OCI-LY7 (cell line): ENCODE data around the gene RETREG2. TPM values are rescaled to one million over a fixed set of nuclear protein-coding genes. Genes with fewer than 3 reads are reported as not detected.

Experiments
- BruUV-seq: library from RNA; stranded (reverse); fragments of 400-500 nt; replicated peaks from 2 replicates; lab custom pipeline; 2021; lab: Mats Ljungman, UMichigan
- CTCF ChIA-PET: fragments of 300-600 bp; sonication (Branson Sonifier 250); formaldehyde crosslinking; loops from one replicate; lab custom pipeline; 2022; ENCODE audit warnings: antibody characterized with exemption; ENCODE audit not compliant: unreplicated experiment; lab: Charles Lee
- POLR2A ChIA-PET: fragments of 300-600 bp; sonication (Branson Sonifier 250); formaldehyde crosslinking; loops from one replicate; lab custom pipeline; 2022; ENCODE audit warnings: antibody characterized with exemption; lab: Charles Lee
- DNase-seq: peaks from one replicate; pipeline ENCODE4 v3.0.0-alpha.2; 2015; ENCODE audit warnings: low spot score
- H2AFZ ChIP-seq: fragments of 200-600 bp; sonication (generic), shearing (Covaris generic); 2 replicates; pipeline ENCODE4 v1.6.1; 2014; ENCODE audit warnings: mild to moderate bottlenecking, antibody characterized with exemption, low read length, moderate library complexity
- H3K27ac ChIP-seq: fragments of 200-600 bp; sonication (generic); 2 replicates; pipeline ENCODE4 v1.5.1; 2014; ENCODE audit warnings: mixed run types, low read depth, mild to moderate bottlenecking, moderate library complexity, low read length, inconsistent platforms; ENCODE audit not compliant: poor library complexity, severe bottlenecking
- H3K36me3 ChIP-seq: fragments of 200-600 bp; sonication (generic); 2 replicates; pipeline ENCODE4 v1.6.1; 2014; ENCODE audit warnings: mild to moderate bottlenecking, antibody characterized with exemption, low read length, moderate library complexity, mixed read lengths; ENCODE audit not compliant: insufficient read depth
- H3K4me1 ChIP-seq: fragments of 200-600 bp; sonication (generic); 2 replicates; pipeline ENCODE4 v1.5.1; 2014; ENCODE audit warnings: mild to moderate bottlenecking, low read length; ENCODE audit not compliant: insufficient read depth, poor library complexity, severe bottlenecking
- H3K4me2 ChIP-seq: fragments of 200-600 bp; sonication (generic); 2 replicates; pipeline ENCODE4 v1.6.1; 2014; ENCODE audit warnings: mild to moderate bottlenecking, low read length
- H3K4me3 ChIP-seq: fragments of 200-600 bp; sonication (generic); 2 replicates; pipeline ENCODE4 v1.5.1; 2014; ENCODE audit warnings: mild to moderate bottlenecking, low read depth, low read length; ENCODE audit not compliant: poor library complexity, severe bottlenecking
- H3K79me2 ChIP-seq: fragments of 200-600 bp; sonication (generic); 2 replicates; pipeline ENCODE4 v1.6.1; 2016; ENCODE audit warnings: low read depth, mild to moderate bottlenecking, low read length, moderate library complexity, mixed read lengths; ENCODE audit not compliant: insufficient read depth
- H3K9me2 ChIP-seq: fragments of 200-600 bp; sonication (generic); 2 replicates; pipeline ENCODE4 v1.6.1; 2016; ENCODE audit warnings: mild to moderate bottlenecking, low read length, mixed read lengths; ENCODE audit not compliant: insufficient read depth
- H3K9me3 ChIP-seq: fragments of 200-600 bp; sonication (generic); 2 replicates; pipeline ENCODE4 v1.6.1; 2014; ENCODE audit warnings: mild to moderate bottlenecking, mixed run types, low read length, mixed read lengths
- H4K20me1 ChIP-seq: fragments of 200-600 bp; sonication (generic); 2 replicates; pipeline ENCODE4 v1.6.1; 2014; ENCODE audit warnings: mild to moderate bottlenecking, antibody characterized with exemption, low read length, moderate library complexity, mixed read lengths; ENCODE audit not compliant: insufficient read depth
- CTCF ChIP-seq: fragments of 200-600 bp; sonication (generic); conservative IDR thresholded peaks from 2 replicates; pipeline ENCODE4 v1.5.1; 2014; ENCODE audit warnings: mild to moderate bottlenecking, antibody characterized with exemption, low read length, moderate library complexity, mixed read lengths
- EZH2phosphoT487 ChIP-seq: fragments of 200-600 bp; sonication (generic); IDR thresholded peaks from 2 replicates; pipeline ENCODE4 v1.6.1; 2018; ENCODE audit warnings: low read depth, borderline replicate concordance, mild to moderate bottlenecking, mixed run types, antibody characterized with exemption, low read length, moderate library complexity, mixed read lengths
- intact Hi-C: fragments of 100-400 bp; cut with micrococcal nuclease; formaldehyde crosslinking; loops from one replicate; pipeline ENCODE4 v1.10.0; 2022; ENCODE audit not compliant: unreplicated experiment
- total RNA-seq, 2 experiments: library from RNA; depleted of rRNA in 1 of 2; stranded (reverse); fragments of >200 nt in 1 of 2; shearing (Covaris generic) in 1 of 2; gene quantifications; 2 replicates each; pipeline ENCODE4 v1.2.3, GENCODE V29; 2014 to 2022

RETREG2 gene
- total RNA-seq, 2 experiments from 2014 or later = 59.1 to 74.6 TPM

GRCh38 chr2:219133976-219134375 lies 44.1 kb upstream of the RETREG2 start:
- Histone ChIP-seq H3K9me3 (no peaks in the 10 kb centered on the region), H3K79me2 (no peaks in the 10 kb centered on the region), H3K4me3 (no peak overlapping the region), H2AFZ (no peak overlapping the region), H3K27ac (no peak overlapping the region), H3K36me3 (no peaks in the 10 kb centered on the region), H3K4me1 (no peaks in the 10 kb centered on the region), H3K9me2 (no peaks in the 10 kb centered on the region), H3K4me2 (no peak overlapping the region), H4K20me1 (no peaks in the 10 kb centered on the region)
- DNase-seq = no peak
- intact Hi-C loops = no loop called here
- BruUV-seq = no TSS peak
- ChIA-PET CTCF (interaction anchor here (1.4 kb wide), 1 partner anchor 11 kb away, joined by 3 read pairs; no protein-coding TSS in a partner anchor), POLR2A (interaction anchor here (0.5 to 1.9 kb wide), 3 partner anchors 11 to 181 kb away, joined by 3 to 8 read pairs (median 3); no protein-coding TSS in a partner anchor)
- no peak for TF ChIP-seq CTCF
- no peak for TF ChIP-seq EZH2phosphoT487

- no peak overlapping the region for H3K27ac ChIP-seq
- BruUV-seq = no TSS peak
- no peak overlapping the region for H3K4me2 ChIP-seq
- no peaks in the 10 kb centered on the region for H3K4me1 ChIP-seq
- no peak for TF ChIP-seq CTCF
- no peak for TF ChIP-seq EZH2phosphoT487
- H3K79me2 ChIP-seq = no peaks in the 10 kb centered on the region
- ChIA-PET CTCF (no interaction called here), POLR2A (no interaction called here)
- no peaks in the 10 kb centered on the region for H4K20me1 ChIP-seq
- H3K36me3 ChIP-seq = peaks cover 36% of the 10 kb centered on the region
- intact Hi-C loops = loop anchor here (5.0 kb wide), 1 partner anchor 38 kb away; no protein-coding TSS in a partner anchor
- H3K9me3 ChIP-seq = no peaks in the 10 kb centered on the region
- H3K4me3 ChIP-seq = no peak overlapping the region
- no peak overlapping the region for H2AFZ ChIP-seq
- no peak for DNase-seq
- no peaks in the 10 kb centered on the region for H3K9me2 ChIP-seq
These were observed 37.4 kb upstream of the RETREG2 start for GRCh38 chr2:219140722-219141121.

- CTCF ChIA-PET = no interaction called here
- peaks cover 49% of the 10 kb centered on the region for H3K36me3 ChIP-seq
These were observed 35.7 kb upstream of the RETREG2 start for GRCh38 chr2:219142329-219142728.

More at GRCh38 chr2:219142329-219142728, 35.7 kb upstream of the RETREG2 start:
- no peak overlapping the region for H3K27ac ChIP-seq
- no peak for DNase-seq
- H2AFZ ChIP-seq = no peak overlapping the region
- TF ChIP-seq CTCF (no peak), EZH2phosphoT487 (no peak)
- no peaks in the 10 kb centered on the region for H3K79me2 ChIP-seq
- intact Hi-C loops = loop anchor here (5.0 kb wide), 1 partner anchor 40 kb away; no protein-coding TSS in a partner anchor
- BruUV-seq = no TSS peak
- H3K4me3 ChIP-seq = no peak overlapping the region
- no peaks in the 10 kb centered on the region for H3K4me1 ChIP-seq
- no peak overlapping the region for H3K4me2 ChIP-seq
- H3K9me2 ChIP-seq = no peaks in the 10 kb centered on the region
- no peaks in the 10 kb centered on the region for H4K20me1 ChIP-seq
- POLR2A ChIA-PET = interaction anchor here (1.0 kb wide), 1 partner anchor 65 kb away, joined by 3 read pairs; the partner anchor contains the start of gene ZFAND2B
- H3K9me3 ChIP-seq = no peaks in the 10 kb centered on the region
